Karpas-422 (cell line): Measurements from ENCODE around the gene NAA80. TPM values are rescaled to one million over a fixed set of nuclear protein-coding genes. Genes with fewer than 3 reads are reported as not detected.
"Not testable (repeated sequence)": the region's sequence is repeated elsewhere in the genome, so short reads cannot be mapped to it uniquely, and the experiment has no call there.

ENCODE experiments used
- DNase-seq: peaks from one replicate; pipeline ENCODE4 v3.0.0-alpha.2; 2015
- H2AFZ ChIP-seq: fragments of 200-600 bp; sonication (generic); 2 replicates; pipeline ENCODE4 v1.6.1; 2014; ENCODE audit warnings: antibody characterized with exemption, low read length, mixed read lengths
- H3K27ac ChIP-seq: fragments of 200-600 bp; sonication (generic); 2 replicates; pipeline ENCODE4 v1.5.1; 2014; ENCODE audit warnings: mild to moderate bottlenecking, low read length, moderate library complexity
- H3K27me3 ChIP-seq: fragments of 200-600 bp; sonication (generic); 2 replicates; pipeline ENCODE4 v1.6.1; 2014; ENCODE audit warnings: low read length, mixed read lengths
- H3K36me3 ChIP-seq: fragments of 200-600 bp; sonication (generic); 2 replicates; pipeline ENCODE4 v1.6.1; 2014; ENCODE audit warnings: low read length, mixed read lengths; ENCODE audit not compliant: insufficient read depth
- H3K4me1 ChIP-seq: fragments of 200-600 bp; sonication (generic); 2 replicates; pipeline ENCODE4 v1.6.1; 2014; ENCODE audit warnings: mild to moderate bottlenecking, low read length, mixed read lengths
- H3K4me2 ChIP-seq: fragments of 200-600 bp; sonication (generic); 2 replicates; pipeline ENCODE4 v1.6.1; 2014; ENCODE audit warnings: low read length, low read depth, mild to moderate bottlenecking; ENCODE audit not compliant: poor library complexity, severe bottlenecking
- H3K4me3 ChIP-seq: fragments of 200-600 bp; sonication (generic); 2 replicates; pipeline ENCODE4 v1.5.1; 2014; ENCODE audit warnings: mild to moderate bottlenecking, antibody characterized with exemption, low read length, mixed read lengths
- H3K79me2 ChIP-seq: fragments of 200-600 bp; sonication (generic); 2 replicates; pipeline ENCODE4 v1.6.1; 2014; ENCODE audit warnings: mild to moderate bottlenecking, low read length, mixed read lengths
- H3K9ac ChIP-seq: fragments of 200-600 bp; sonication (generic); 2 replicates; pipeline ENCODE4 v1.6.0; 2014; ENCODE audit warnings: low read length
- H3K9me2 ChIP-seq: fragments of 200-600 bp; sonication (generic), shearing (Covaris generic); replicated peaks from 2 replicates; pipeline ENCODE4 v1.6.0; 2014; ENCODE audit warnings: mild to moderate bottlenecking, low read length, moderate library complexity; ENCODE audit not compliant: insufficient read depth
- H3K9me3 ChIP-seq: fragments of 300-700, 200-600 bp; sonication (generic); 2 replicates; pipeline ENCODE4 v1.6.1; 2014; ENCODE audit warnings: low read length, mixed read lengths
- H4K20me1 ChIP-seq: fragments of 200-600 bp; sonication (generic); 2 replicates; pipeline ENCODE4 v1.6.1; 2014; ENCODE audit warnings: mild to moderate bottlenecking, antibody characterized with exemption, low read length, low read depth; ENCODE audit not compliant: insufficient read depth
- total RNA-seq: library from RNA; depleted of rRNA; stranded (reverse); fragments of >200 nt; shearing (Covaris generic); gene quantifications from 2 replicates; pipeline ENCODE4 v1.2.3, GENCODE V29; 2014; ENCODE audit warnings: low replicate concordance

Gene NAA80
- total RNA-seq, 1 experiment from 2014 or later, result 18.1 TPM

- peaks cover 6% of the 10 kb centered on the region for H3K4me1 ChIP-seq
- H3K4me2 ChIP-seq, result no peak overlapping the region
- H3K36me3 ChIP-seq, result no peaks in the 10 kb centered on the region
- no peaks in the 10 kb centered on the region for H3K79me2 ChIP-seq
- H3K27me3 ChIP-seq, result no peaks in the 10 kb centered on the region
- H3K9me3 ChIP-seq, result no peaks in the 10 kb centered on the region
- H2AFZ ChIP-seq, result no peak overlapping the region
- H3K27ac ChIP-seq, result no peak overlapping the region
- DNase-seq, result no peak
- no peak overlapping the region for H3K9ac ChIP-seq
- H3K9me2 ChIP-seq, result no peaks in the 10 kb centered on the region
- no peaks in the 10 kb centered on the region for H4K20me1 ChIP-seq
- no peak overlapping the region for H3K4me3 ChIP-seq
Measured at GRCh38 chr3:50264964-50265485, 34.2 kb downstream of the NAA80 start.

- Histone ChIP-seq H3K79me2 (no peaks in the 10 kb centered on the region), H3K9ac (no peak overlapping the region), H3K36me3 (no peaks in the 10 kb centered on the region), H4K20me1 (no peaks in the 10 kb centered on the region), H3K27me3 (no peaks in the 10 kb centered on the region), H3K4me2 (no peak overlapping the region), H3K27ac (no peak overlapping the region), H3K4me1 (peaks cover 10% of the 10 kb centered on the region), H3K9me3 (no peaks in the 10 kb centered on the region), H3K4me3 (no peak overlapping the region), H3K9me2 (no peaks in the 10 kb centered on the region), H2AFZ (no peak overlapping the region)
- DNase-seq, result no peak
Measured at GRCh38 chr3:50264383-50264963, 34.7 kb downstream of the NAA80 start.

- Histone ChIP-seq H3K27ac (no peak overlapping the region), H3K4me2 (no peak overlapping the region), H3K9ac (no peak overlapping the region)
Measured at GRCh38 chr3:50263478-50264382, 35.5 kb downstream of the NAA80 start.

GRCh38 chr3:50262778-50263177, 36.4 kb downstream of the NAA80 start:
- no peak overlapping the region for H3K27ac ChIP-seq
- H3K9me2 ChIP-seq, result no peaks in the 10 kb centered on the region
- no peak overlapping the region for H2AFZ ChIP-seq
- H3K27me3 ChIP-seq, result no peaks in the 10 kb centered on the region
- no peak overlapping the region for H3K4me3 ChIP-seq
- H3K79me2 ChIP-seq, result no peaks in the 10 kb centered on the region
- no peaks in the 10 kb centered on the region for H3K36me3 ChIP-seq
- no peaks in the 10 kb centered on the region for H3K9me3 ChIP-seq
- H4K20me1 ChIP-seq, result no peaks in the 10 kb centered on the region
- no peak for DNase-seq
- H3K4me1 ChIP-seq, result peaks cover 10% of the 10 kb centered on the region
- no peak overlapping the region for H3K9ac ChIP-seq
- no peak overlapping the region for H3K4me2 ChIP-seq

More at GRCh38 chr3:50263478-50264382, 35.5 kb downstream of the NAA80 start:
- DNase-seq, result no peak
- no peaks in the 10 kb centered on the region for H3K9me3 ChIP-seq
- H4K20me1 ChIP-seq, result no peaks in the 10 kb centered on the region
- H3K79me2 ChIP-seq, result no peaks in the 10 kb centered on the region
- peaks cover 10% of the 10 kb centered on the region for H3K4me1 ChIP-seq
- no peaks in the 10 kb centered on the region for H3K9me2 ChIP-seq
- no peaks in the 10 kb centered on the region for H3K27me3 ChIP-seq
- H3K4me3 ChIP-seq, result no peak overlapping the region
- no peak overlapping the region for H2AFZ ChIP-seq
- no peaks in the 10 kb centered on the region for H3K36me3 ChIP-seq

- not testable (repeated sequence) for H3K4me3 ChIP-seq, DNase-seq, H2AFZ ChIP-seq, H3K27ac ChIP-seq, H3K9ac ChIP-seq, H3K4me2 ChIP-seq, H3K9me2 ChIP-seq, H3K27me3 ChIP-seq, H3K36me3 ChIP-seq, H3K79me2 ChIP-seq, H3K9me3 ChIP-seq, H3K4me1 ChIP-seq, H4K20me1 ChIP-seq
Measured at GRCh38 chr3:50262200-50262599, 37.0 kb downstream of the NAA80 start.

- H2AFZ ChIP-seq, result no peak overlapping the region
- H3K4me2 ChIP-seq, result no peak overlapping the region
Measured at GRCh38 chr3:50261505-50261904, 37.7 kb downstream of the NAA80 start.

GRCh38 chr3:50260942-50261441, 38.2 kb downstream of the NAA80 start:
- no peaks in the 10 kb centered on the region for H3K27me3 ChIP-seq
- peak overlapping the region; percentile 71 for H3K9ac ChIP-seq
- no peak overlapping the region for H3K27ac ChIP-seq
- no peaks in the 10 kb centered on the region for H3K9me2 ChIP-seq
- no peaks in the 10 kb centered on the region; the same call in 1 of the 2 replicates for H4K20me1 ChIP-seq
- H3K79me2 ChIP-seq, result no peaks in the 10 kb centered on the region
- H2AFZ ChIP-seq, result no peak overlapping the region
- H3K4me2 ChIP-seq, result peak overlapping the region; percentile 69
- H3K9me3 ChIP-seq, result no peaks in the 10 kb centered on the region
- no peak for DNase-seq
- peaks cover 4% of the 10 kb centered on the region for H3K36me3 ChIP-seq
- H3K4me1 ChIP-seq, result peaks cover 10% of the 10 kb centered on the region
- no peak overlapping the region; the same call in 1 of the 2 replicates for H3K4me3 ChIP-seq

More at GRCh38 chr3:50261505-50261904, 37.7 kb downstream of the NAA80 start:
- no peaks in the 10 kb centered on the region; the same call in 1 of the 2 replicates for H4K20me1 ChIP-seq
- peaks cover 10% of the 10 kb centered on the region for H3K4me1 ChIP-seq
- H3K9me2 ChIP-seq, result no peaks in the 10 kb centered on the region
- no peak overlapping the region for H3K4me3 ChIP-seq
- no peak overlapping the region for H3K27ac ChIP-seq
- peaks cover 4% of the 10 kb centered on the region for H3K36me3 ChIP-seq
- H3K27me3 ChIP-seq, result no peaks in the 10 kb centered on the region
- DNase-seq, result no peak
- H3K9me3 ChIP-seq, result no peaks in the 10 kb centered on the region
- no peaks in the 10 kb centered on the region for H3K79me2 ChIP-seq
- no peak overlapping the region for H3K9ac ChIP-seq
